ENCODE results near the gene TBC1D8. TPM values are rescaled to one million over a fixed set of nuclear protein-coding genes. Genes with fewer than 3 reads are reported as not detected.

TBC1D8 gene
- total and polyA plus RNA-seq, 2 of the 13 experiments (the other 11 are each of a cell fraction or from before 2014, with no cell fraction given) = 45.1 to 95.4 TPM

GRCh38 chr2:101195871-101196661, 44.9 kb upstream of the TBC1D8 start:
- ChIA-PET POLR2A (interaction anchor here (0.9 kb wide), 1 partner anchor 10 kb away, joined by 3 read pairs; no protein-coding TSS in a partner anchor), CTCF (ENCODE audit: low intra/inter-chr PET ratio, low total read pairs) (no interaction called here)
- in situ Hi-C loops (cut with HindIII; ENCODE audit: extremely low pct_ligation_motif_present, low pct_unique_long_range_greater_than_20kb) (no loop called here), intact Hi-C loops (cut with micrococcal nuclease; ENCODE audit: unreplicated experiment) (loop anchor here (2.0 to 10.0 kb wide), 3 partner anchors 55 to 601 kb away; no protein-coding TSS in a partner anchor)
- Histone ChIP-seq H4K20me1 (ENCODE audit: insufficient read depth, low read length) (no peaks in the 10 kb centered on the region), H3K4me2 (ENCODE audit: low read depth, low read length) (peak overlapping the region; percentile 30), H3K27me3 (ENCODE audit: control insufficient read depth in 1 of 2, insufficient read depth in 2 of 2, low read length in 2 of 2) (no peaks in the 10 kb centered on the region; a peak in 2 of 5 replicates), H3K9me3 (ENCODE audit: low read length) (no peaks in the 10 kb centered on the region), H2AFZ (ENCODE audit: low read length) (no peak overlapping the region), H3K79me2 (ENCODE audit: insufficient read depth, low read length) (no peaks in the 10 kb centered on the region), H3K27ac (ENCODE audit: extremely low read length, insufficient read depth, low read length) (no peak overlapping the region), H3K9ac (ENCODE audit: insufficient read depth, low read depth, low read length) (no peak overlapping the region), H3K36me3 (replicated peaks in 1 of 2; ENCODE audit: control insufficient read depth in 1 of 2, insufficient read depth in 2 of 2, low read length in 2 of 2) (no peaks in the 10 kb centered on the region), H3K4me1 (ENCODE audit: insufficient read depth, low read length) (peaks cover 62% of the 10 kb centered on the region), H3K4me3 (replicated peaks in 1 of 3; ENCODE audit: insufficient read depth in 1 of 3, low read depth in 2 of 3, low read length in 3 of 3) (no peak overlapping the region)
- 28% methylated on average over 9 of the region's 9 CpGs for WGBS (ENCODE audit: low lambda C conversion rate)
- peak; percentile 68 for FAIRE-seq
- peak; percentile 88 for ATAC-seq
- peak; percentile 62 for DNase-seq (ENCODE audit: low spot score)
- BruUV-seq (replicated peaks) = no TSS peak
- TF ChIP-seq ZFP36L1 (CRISPR knock-in tag; IDR thresholded peaks at IDR 0.05) (no peak), ERF (CRISPR knock-in tag; IDR thresholded peaks at IDR 0.05) (peak; percentile 72), RORA (CRISPR knock-in tag; IDR thresholded peaks at IDR 0.05) (no peak), ZMAT3 (CRISPR knock-in tag; conservative IDR thresholded peaks at IDR 0.05) (no peak), GATAD1 (CRISPR knock-in tag; IDR thresholded peaks at IDR 0.05) (peak; percentile 47; the same call in 1 of the 2 replicates), RCOR2 (CRISPR knock-in tag; IDR thresholded peaks at IDR 0.05) (peak; percentile 47; the same call in 1 of the 2 replicates), IRF9 (CRISPR knock-in tag; IDR thresholded peaks at IDR 0.05; ENCODE audit: borderline replicate concordance) (no peak), POLR2AphosphoS2 (IDR thresholded peaks at IDR 0.05; ENCODE audit: low read depth, low read length) (no peak), ZBTB8A (CRISPR knock-in tag; IDR thresholded peaks at IDR 0.05; ENCODE audit: borderline replicate concordance, low read depth) (no peak), FOXA1 (IDR thresholded peaks at IDR 0.05) (no peak), FOXA1 (CRISPR knock-in tag; IDR thresholded peaks at IDR 0.05) (peak; percentile 99), SALL1 (CRISPR knock-in tag; IDR thresholded peaks at IDR 0.05) (peak; percentile 50), ZNF431 (CRISPR knock-in tag; IDR thresholded peaks at IDR 0.05; ENCODE audit: borderline replicate concordance, low read depth) (no peak), TBX2 (CRISPR knock-in tag; IDR thresholded peaks at IDR 0.05; ENCODE audit: borderline replicate concordance) (peak; percentile 66; the same call in 1 of the 2 replicates), ZNF292 (CRISPR knock-in tag; IDR thresholded peaks at IDR 0.05; ENCODE audit: borderline replicate concordance, low read depth) (0 out of 2 replicates have a peak, but pooled peaks have one; percentile 64), ZBTB7B (CRISPR knock-in tag; IDR thresholded peaks at IDR 0.05) (0 out of 2 replicates have a peak, but pooled peaks have one; percentile 27), GTF3A (CRISPR knock-in tag; conservative IDR thresholded peaks at IDR 0.05) (no peak), LCORL (IDR thresholded peaks at IDR 0.05) (no peak), LCORL (CRISPR knock-in tag; IDR thresholded peaks at IDR 0.05) (0 out of 2 replicates have a peak, but pooled peaks have one; percentile 85)
- TF ChIP-seq, protein P1, sequence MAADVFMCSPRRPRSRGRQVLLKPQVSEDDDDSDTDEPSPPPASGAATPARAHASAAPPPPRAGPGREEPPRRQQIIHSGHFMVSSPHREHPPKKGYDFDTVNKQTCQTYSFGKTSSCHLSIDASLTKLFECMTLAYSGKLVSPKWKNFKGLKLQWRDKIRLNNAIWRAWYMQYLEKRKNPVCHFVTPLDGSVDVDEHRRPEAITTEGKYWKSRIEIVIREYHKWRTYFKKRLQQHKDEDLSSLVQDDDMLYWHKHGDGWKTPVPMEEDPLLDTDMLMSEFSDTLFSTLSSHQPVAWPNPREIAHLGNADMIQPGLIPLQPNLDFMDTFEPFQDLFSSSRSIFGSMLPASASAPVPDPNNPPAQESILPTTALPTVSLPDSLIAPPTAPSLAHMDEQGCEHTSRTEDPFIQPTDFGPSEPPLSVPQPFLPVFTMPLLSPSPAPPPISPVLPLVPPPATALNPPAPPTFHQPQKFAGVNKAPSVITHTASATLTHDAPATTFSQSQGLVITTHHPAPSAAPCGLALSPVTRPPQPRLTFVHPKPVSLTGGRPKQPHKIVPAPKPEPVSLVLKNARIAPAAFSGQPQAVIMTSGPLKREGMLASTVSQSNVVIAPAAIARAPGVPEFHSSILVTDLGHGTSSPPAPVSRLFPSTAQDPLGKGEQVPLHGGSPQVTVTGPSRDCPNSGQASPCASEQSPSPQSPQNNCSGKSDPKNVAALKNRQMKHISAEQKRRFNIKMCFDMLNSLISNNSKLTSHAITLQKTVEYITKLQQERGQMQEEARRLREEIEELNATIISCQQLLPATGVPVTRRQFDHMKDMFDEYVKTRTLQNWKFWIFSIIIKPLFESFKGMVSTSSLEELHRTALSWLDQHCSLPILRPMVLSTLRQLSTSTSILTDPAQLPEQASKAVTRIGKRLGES (CRISPR knock-in tag; IDR thresholded peaks at IDR 0.05; ENCODE audit: borderline replicate concordance) = no peak
- TF ChIP-seq, protein P2, sequence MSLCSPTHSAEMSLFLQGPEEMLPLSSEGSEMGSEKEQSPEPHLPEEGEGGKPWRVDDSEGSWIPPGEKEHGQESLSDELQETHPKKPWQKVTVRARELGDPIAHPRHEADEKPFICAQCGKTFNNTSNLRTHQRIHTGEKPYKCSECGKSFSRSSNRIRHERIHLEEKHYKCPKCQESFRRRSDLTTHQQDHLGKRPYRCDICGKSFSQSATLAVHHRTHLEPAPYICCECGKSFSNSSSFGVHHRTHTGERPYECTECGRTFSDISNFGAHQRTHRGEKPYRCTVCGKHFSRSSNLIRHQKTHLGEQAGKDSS (CRISPR knock-in tag; IDR thresholded peaks at IDR 0.05; ENCODE audit: borderline replicate concordance, low read depth) = peak; percentile 68; the same call in 1 of the 2 replicates

All from HepG2 (cell line).